Neural cell (in vitro differentiated cells): ENCODE results near the gene HPS4.

Experiments used
- EP300 ChIP-seq: fragments of 450-650 bp; conservative IDR thresholded peaks from 2 replicates; pipeline ENCODE4 v1.6.1; 2014; ENCODE audit warnings: antibody characterized with exemption, mild to moderate bottlenecking, moderate library complexity; ENCODE audit not compliant: poor library complexity, severe bottlenecking
- EZH2 ChIP-seq: fragments of 200-600, 300-800 bp; shearing (Covaris generic), sonication (generic); IDR thresholded peaks from 2 replicates; pipeline ENCODE4 v1.6.1; 2014; ENCODE audit warnings: antibody characterized with exemption, low read length, borderline replicate concordance, mild to moderate bottlenecking; ENCODE audit not compliant: insufficient read depth, poor library complexity, severe bottlenecking
- RAD21 ChIP-seq: fragments of 450-650 bp; conservative IDR thresholded peaks from 2 replicates; pipeline ENCODE4 v1.6.1; 2014; ENCODE audit warnings: antibody characterized with exemption, mild to moderate bottlenecking, moderate library complexity
- TF ChIP-seq, protein P1 (sequence below): fragments of 450-650 bp; IDR thresholded peaks from 2 replicates; pipeline ENCODE4 v1.5.1; 2014; ENCODE audit warnings: antibody characterized with exemption, mild to moderate bottlenecking, moderate library complexity; ENCODE audit not compliant: poor library complexity, severe bottlenecking

DNA sequence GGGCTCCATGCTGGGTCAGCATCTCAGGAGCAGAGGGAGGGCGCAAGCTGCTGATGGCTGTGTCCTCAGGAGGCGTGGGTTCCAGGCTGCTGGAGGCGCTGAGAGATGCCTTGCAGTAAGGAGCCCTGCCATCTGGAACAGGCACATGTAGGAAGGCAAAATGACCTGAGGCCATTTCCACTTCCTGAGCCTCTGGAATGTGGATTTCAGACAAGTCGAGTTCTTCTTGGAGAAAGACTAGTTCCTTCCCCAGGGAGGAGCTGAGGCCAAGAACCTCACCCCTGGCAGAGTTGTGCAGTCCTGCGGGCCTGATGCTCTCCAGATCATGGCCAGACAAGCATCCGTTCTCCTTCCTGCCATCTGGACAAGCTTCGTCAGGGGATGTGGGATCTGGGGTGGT is 19.3 kb downstream of the HPS4 start:
- TF ChIP-seq, protein P1, sequence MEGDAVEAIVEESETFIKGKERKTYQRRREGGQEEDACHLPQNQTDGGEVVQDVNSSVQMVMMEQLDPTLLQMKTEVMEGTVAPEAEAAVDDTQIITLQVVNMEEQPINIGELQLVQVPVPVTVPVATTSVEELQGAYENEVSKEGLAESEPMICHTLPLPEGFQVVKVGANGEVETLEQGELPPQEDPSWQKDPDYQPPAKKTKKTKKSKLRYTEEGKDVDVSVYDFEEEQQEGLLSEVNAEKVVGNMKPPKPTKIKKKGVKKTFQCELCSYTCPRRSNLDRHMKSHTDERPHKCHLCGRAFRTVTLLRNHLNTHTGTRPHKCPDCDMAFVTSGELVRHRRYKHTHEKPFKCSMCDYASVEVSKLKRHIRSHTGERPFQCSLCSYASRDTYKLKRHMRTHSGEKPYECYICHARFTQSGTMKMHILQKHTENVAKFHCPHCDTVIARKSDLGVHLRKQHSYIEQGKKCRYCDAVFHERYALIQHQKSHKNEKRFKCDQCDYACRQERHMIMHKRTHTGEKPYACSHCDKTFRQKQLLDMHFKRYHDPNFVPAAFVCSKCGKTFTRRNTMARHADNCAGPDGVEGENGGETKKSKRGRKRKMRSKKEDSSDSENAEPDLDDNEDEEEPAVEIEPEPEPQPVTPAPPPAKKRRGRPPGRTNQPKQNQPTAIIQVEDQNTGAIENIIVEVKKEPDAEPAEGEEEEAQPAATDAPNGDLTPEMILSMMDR, result no peak
- no peak for TF ChIP-seq RAD21
- TF ChIP-seq EP300, result no peak
- no peak for TF ChIP-seq EZH2
